GM18526 (cell line): ENCODE data around the gene ABHD14A.

Experiments
- POLR2A ChIP-seq: IDR thresholded peaks from 3 replicates; pipeline ENCODE4 v1.6.1; 2011; ENCODE audit not compliant: insufficient read length; ENCODE audit errors: extremely low read depth

ABHD14A gene

GRCh38 chr3:51961011-51961410 is 13.9 kb upstream of the ABHD14A start:
- TF ChIP-seq POLR2A, result no peak

GRCh38 chr3:51961602-51962569 is 13.0 kb upstream of the ABHD14A start:
- TF ChIP-seq POLR2A, result no peak

GRCh38 chr3:51962854-51963530 is 11.9 kb upstream of the ABHD14A start:
- no peak for TF ChIP-seq POLR2A

- TF ChIP-seq POLR2A, result no peak
Observed at GRCh38 chr3:51963951-51964451, 10.9 kb upstream of the ABHD14A start.

- TF ChIP-seq POLR2A, result no peak
Observed at GRCh38 chr3:51964521-51964920, 10.3 kb upstream of the ABHD14A start.

GRCh38 chr3:51966016-51966415 is 8.8 kb upstream of the ABHD14A start:
- TF ChIP-seq POLR2A, result no peak

GRCh38 chr3:51966486-51966885 is 8.4 kb upstream of the ABHD14A start:
- TF ChIP-seq POLR2A, result no peak

GRCh38 chr3:51966922-51967383 is 7.9 kb upstream of the ABHD14A start:
- no peak for TF ChIP-seq POLR2A

- TF ChIP-seq POLR2A, result no peak
Observed at GRCh38 chr3:51967384-51968169, 7.3 kb upstream of the ABHD14A start, which contains the start of gene PCBP4. TSS of gene PCBP4 (minus strand) at chr3:51967454. CDS start at chr3:51961240, 6,214 bp downstream.

- no peak for TF ChIP-seq POLR2A
Observed at GRCh38 chr3:51968170-51968775, 6.6 kb upstream of the ABHD14A start.

GRCh38 chr3:51968883-51969678 is 5.8 kb upstream of the ABHD14A start:
- TF ChIP-seq POLR2A, result no peak

- no peak for TF ChIP-seq POLR2A
Observed at GRCh38 chr3:51969841-51970240, 5.0 kb upstream of the ABHD14A start.

- no peak for TF ChIP-seq POLR2A
Observed at GRCh38 chr3:51970606-51971300, 4.1 kb upstream of the ABHD14A start.

- TF ChIP-seq POLR2A, result no peak
Observed at GRCh38 chr3:51971350-51971749, 3.5 kb upstream of the ABHD14A start.
